Neural crest cell (in vitro differentiated cells): ENCODE data around the gene ROBO4. TPM values are rescaled to one million over a fixed set of nuclear protein-coding genes. Genes with fewer than 3 reads are reported as not detected.

Experiments used
- DNase-seq: peaks from one replicate; pipeline ENCODE4 v3.0.0; 2021; ENCODE audit warnings: low read depth, mixed read lengths, low spot score
- H3K27ac Mint-ChIP-seq: one replicate; pipeline ENCODE4 v1.8.0; 2021; ENCODE audit warnings: mild to moderate bottlenecking, mixed read lengths; ENCODE audit not compliant: unreplicated experiment
- H3K27me3 Mint-ChIP-seq: 2 replicates; pipeline ENCODE4 v1.8.0; 2021; ENCODE audit warnings: low read depth, mild to moderate bottlenecking, mixed read lengths
- H3K36me3 Mint-ChIP-seq: 2 replicates; pipeline ENCODE4 v1.8.0; 2021; ENCODE audit warnings: low read depth, mild to moderate bottlenecking, mixed read lengths
- H3K4me1 Mint-ChIP-seq: 2 replicates; pipeline ENCODE4 v1.8.0; 2021; ENCODE audit warnings: mixed read lengths
- H3K4me3 Mint-ChIP-seq: one replicate; pipeline ENCODE4 v1.8.0; 2021; ENCODE audit warnings: mild to moderate bottlenecking, mixed read lengths
- H3K9me3 Mint-ChIP-seq: 2 replicates; pipeline ENCODE4 v1.8.0; 2021; ENCODE audit warnings: mixed read lengths
- CTCF ChIP-seq: fragments of 200-600 bp; sonication (generic); conservative IDR thresholded peaks from 2 replicates; pipeline ENCODE4 v1.5.0; 2021; ENCODE audit warnings: antibody characterized with exemption, mild to moderate bottlenecking
- total RNA-seq: library from RNA; stranded (reverse); gene quantifications from 2 replicates; pipeline ENCODE4 v1.2.1, GENCODE V29; 2021

Gene ROBO4
- total RNA-seq, 1 donor from 2014 or later = 0.05 TPM

GRCh38 chr11:124892146-124892545, 5.5 kb downstream of the ROBO4 start:
- no peak for DNase-seq

GRCh38 chr11:124891373-124891861, 6.2 kb downstream of the ROBO4 start:
- TF ChIP-seq CTCF = no peak
- H3K27me3 Mint-ChIP-seq = peaks cover 11% of the 10 kb centered on the region
- H3K4me3 Mint-ChIP-seq = no peak overlapping the region
- no peaks in the 10 kb centered on the region for H3K4me1 Mint-ChIP-seq
- no peaks in the 10 kb centered on the region for H3K36me3 Mint-ChIP-seq
- H3K27ac Mint-ChIP-seq = no peak overlapping the region
- DNase-seq = no peak
- H3K9me3 Mint-ChIP-seq = no peaks in the 10 kb centered on the region

More at GRCh38 chr11:124892146-124892545, 5.5 kb downstream of the ROBO4 start:
- no peaks in the 10 kb centered on the region for H3K36me3 Mint-ChIP-seq
- H3K4me3 Mint-ChIP-seq = no peak overlapping the region
- TF ChIP-seq CTCF = no peak
- H3K27ac Mint-ChIP-seq = no peak overlapping the region
- no peaks in the 10 kb centered on the region for H3K9me3 Mint-ChIP-seq
- no peaks in the 10 kb centered on the region for H3K4me1 Mint-ChIP-seq
- peaks cover 11% of the 10 kb centered on the region for H3K27me3 Mint-ChIP-seq

GRCh38 chr11:124890683-124891372, 6.8 kb downstream of the ROBO4 start:
- DNase-seq = no peak
- Mint-ChIP-seq H3K4me3 (no peak overlapping the region), H3K27ac (no peak overlapping the region), H3K9me3 (no peaks in the 10 kb centered on the region), H3K4me1 (no peaks in the 10 kb centered on the region), H3K36me3 (no peaks in the 10 kb centered on the region), H3K27me3 (peaks cover 11% of the 10 kb centered on the region)
- TF ChIP-seq CTCF = no peak

- Mint-ChIP-seq H3K4me3 (no peak overlapping the region), H3K27ac (no peak overlapping the region), H3K36me3 (no peaks in the 10 kb centered on the region), H3K27me3 (peaks cover 13% of the 10 kb centered on the region), H3K9me3 (no peaks in the 10 kb centered on the region), H3K4me1 (no peaks in the 10 kb centered on the region)
- no peak for TF ChIP-seq CTCF
- no peak for DNase-seq
Measured at GRCh38 chr11:124890151-124890550, 7.5 kb downstream of the ROBO4 start.

- Mint-ChIP-seq H3K27ac (no peak overlapping the region), H3K4me1 (no peaks in the 10 kb centered on the region), H3K4me3 (no peak overlapping the region), H3K9me3 (no peaks in the 10 kb centered on the region), H3K36me3 (no peaks in the 10 kb centered on the region), H3K27me3 (peaks cover 13% of the 10 kb centered on the region)
- TF ChIP-seq CTCF = no peak
- no peak for DNase-seq
Measured at GRCh38 chr11:124889191-124890091, 8.2 kb downstream of the ROBO4 start.
